ENCODE measurements around the gene TTLL7.

DNA sequence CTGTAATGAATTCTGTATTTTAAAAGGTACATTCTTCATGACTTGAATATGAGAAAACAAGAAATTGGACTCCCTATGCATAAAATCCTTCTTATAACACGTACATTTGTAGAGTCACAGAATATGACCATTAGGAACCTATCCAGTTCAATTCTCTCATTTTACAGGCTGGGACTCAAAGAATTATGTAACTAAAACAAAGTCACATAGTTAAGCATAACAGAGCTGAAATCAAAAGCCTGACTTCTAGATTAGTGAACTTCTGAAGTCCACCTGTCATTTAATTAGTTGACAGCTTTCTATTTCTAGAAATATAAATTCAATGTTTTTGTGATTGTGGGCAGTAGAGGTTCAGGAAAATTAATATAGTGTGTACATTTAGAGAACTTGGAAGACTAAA is 20.3 kb upstream of the TTLL7 start:
- TF ChIP-seq, protein P1, sequence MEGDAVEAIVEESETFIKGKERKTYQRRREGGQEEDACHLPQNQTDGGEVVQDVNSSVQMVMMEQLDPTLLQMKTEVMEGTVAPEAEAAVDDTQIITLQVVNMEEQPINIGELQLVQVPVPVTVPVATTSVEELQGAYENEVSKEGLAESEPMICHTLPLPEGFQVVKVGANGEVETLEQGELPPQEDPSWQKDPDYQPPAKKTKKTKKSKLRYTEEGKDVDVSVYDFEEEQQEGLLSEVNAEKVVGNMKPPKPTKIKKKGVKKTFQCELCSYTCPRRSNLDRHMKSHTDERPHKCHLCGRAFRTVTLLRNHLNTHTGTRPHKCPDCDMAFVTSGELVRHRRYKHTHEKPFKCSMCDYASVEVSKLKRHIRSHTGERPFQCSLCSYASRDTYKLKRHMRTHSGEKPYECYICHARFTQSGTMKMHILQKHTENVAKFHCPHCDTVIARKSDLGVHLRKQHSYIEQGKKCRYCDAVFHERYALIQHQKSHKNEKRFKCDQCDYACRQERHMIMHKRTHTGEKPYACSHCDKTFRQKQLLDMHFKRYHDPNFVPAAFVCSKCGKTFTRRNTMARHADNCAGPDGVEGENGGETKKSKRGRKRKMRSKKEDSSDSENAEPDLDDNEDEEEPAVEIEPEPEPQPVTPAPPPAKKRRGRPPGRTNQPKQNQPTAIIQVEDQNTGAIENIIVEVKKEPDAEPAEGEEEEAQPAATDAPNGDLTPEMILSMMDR (IDR thresholded peaks at IDR 0.05), result no peak
- no peak for TF ChIP-seq POLR2A (IDR thresholded peaks at IDR 0.05)
